LNCAP (cell line): ENCODE results near the gene PPA2.

Source experiments
- CTCF ChIP-seq: fragments of 450-650 bp; IDR thresholded peaks from 2 replicates; pipeline ENCODE4 v1.5.1; 2017; ENCODE audit warnings: mild to moderate bottlenecking

PPA2 gene

GRCh38 chr4:105455182-105455581 lies 18.7 kb downstream of the PPA2 start:
- TF ChIP-seq CTCF: no peak

DNA sequence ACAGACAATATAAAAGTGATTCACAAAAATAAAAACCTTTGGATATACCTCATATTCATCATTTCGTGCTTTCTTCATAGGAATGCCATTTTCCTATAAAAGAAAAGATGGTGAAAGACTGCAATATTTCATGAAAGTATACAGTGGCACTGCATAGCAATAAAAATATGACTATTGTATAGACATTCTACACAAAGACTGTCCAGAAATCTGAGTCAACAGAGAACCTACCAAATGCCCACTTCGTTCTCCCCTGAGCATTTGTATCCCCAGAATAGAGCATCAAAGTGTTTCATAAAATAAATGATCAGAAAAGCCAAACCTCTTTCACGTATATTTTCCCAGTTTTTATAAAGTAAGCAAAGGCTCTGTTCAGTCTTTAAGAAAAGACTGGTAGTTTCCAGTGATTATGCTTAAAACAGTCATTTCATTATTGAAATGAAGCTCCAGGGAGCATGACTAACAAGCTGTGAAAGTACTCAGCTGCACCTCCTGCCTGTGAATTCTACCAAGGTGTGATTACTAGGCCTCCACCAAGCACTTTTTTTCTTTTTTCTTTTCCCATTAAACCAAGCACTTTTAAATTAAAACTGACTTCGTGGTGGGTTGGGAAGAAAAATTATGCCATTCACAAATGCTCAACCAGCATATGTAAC lies 20.2 kb downstream of the PPA2 start:
- no peak for TF ChIP-seq CTCF

- TF ChIP-seq CTCF: no peak
These were observed 22.5 kb downstream of the PPA2 start for GRCh38 chr4:105451346-105451745.

DNA sequence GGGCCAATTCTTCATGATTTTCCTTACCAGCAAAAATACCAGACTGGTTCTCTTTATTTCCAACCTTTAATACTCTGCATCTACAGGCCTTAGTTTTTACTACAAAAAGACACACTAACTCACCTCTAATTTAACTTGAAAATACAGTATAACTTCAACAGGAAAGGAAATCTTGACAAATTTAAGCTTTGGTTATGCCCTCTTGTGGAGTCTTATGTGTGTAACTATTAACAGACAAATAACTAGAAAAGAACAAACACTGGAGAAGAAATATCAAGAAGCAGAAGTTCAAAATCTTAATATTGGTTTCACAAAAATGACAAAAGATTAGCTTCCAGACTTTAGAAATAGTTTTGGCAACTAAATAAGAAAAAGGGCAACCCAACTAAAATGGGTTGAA lies 33.0 kb downstream of the PPA2 start:
- no peak for TF ChIP-seq CTCF

DNA sequence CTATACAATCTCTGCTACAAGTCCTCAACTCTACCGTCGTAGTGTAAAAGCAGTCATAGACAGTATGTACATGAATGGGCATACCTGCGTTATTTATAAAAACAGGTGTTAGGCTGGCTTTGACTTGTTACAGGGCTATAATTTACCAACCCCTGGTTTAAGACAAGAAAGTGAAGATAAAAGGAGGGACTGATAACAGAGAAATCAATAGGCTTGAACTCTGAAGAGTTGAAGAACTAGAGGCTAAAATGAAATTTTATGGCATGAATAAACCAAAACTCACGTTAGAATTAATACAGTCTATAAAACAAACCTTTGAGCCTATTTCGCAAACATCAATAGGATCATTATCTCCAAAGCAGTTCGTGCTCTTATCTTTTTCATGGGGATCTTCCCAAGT lies 36.2 kb downstream of the PPA2 start:
- TF ChIP-seq CTCF: no peak

DNA sequence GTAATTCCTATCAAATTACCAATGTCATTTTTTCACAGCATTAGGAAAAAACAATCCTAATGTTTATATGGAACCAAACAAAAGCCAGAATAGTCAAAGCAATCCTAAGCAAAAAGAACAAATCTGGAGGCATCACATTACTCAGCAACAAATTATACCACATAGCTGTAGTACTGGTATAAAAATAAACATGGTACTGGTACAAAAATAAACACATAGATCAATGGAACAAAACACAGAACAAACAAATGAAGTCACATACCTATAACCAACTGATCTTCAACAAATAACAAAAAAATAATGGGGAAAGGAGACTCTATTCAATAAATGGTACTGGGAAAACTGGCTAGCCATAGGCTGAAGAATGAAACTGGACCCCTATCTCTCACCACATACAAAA lies 37.4 kb downstream of the PPA2 start:
- no peak for TF ChIP-seq CTCF

DNA sequence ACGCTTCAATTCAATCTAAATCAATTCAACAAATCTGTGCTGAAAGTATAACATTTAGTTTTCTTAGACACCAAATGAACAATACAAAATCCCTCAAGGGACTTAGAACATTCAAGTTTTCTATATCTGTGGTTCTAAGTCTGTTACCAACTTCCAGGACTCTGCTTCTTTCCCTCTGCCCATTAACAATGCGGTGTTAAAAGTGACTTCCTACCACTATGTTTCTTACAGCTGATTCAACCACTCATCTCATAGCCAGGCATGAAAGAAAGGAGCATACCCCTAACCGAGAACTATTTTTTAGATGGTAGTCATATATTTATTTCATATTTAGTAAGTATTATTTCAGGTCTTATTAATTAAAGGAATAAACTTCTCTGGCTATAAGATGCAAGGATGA lies 38.9 kb downstream of the PPA2 start:
- TF ChIP-seq CTCF: no peak

DNA sequence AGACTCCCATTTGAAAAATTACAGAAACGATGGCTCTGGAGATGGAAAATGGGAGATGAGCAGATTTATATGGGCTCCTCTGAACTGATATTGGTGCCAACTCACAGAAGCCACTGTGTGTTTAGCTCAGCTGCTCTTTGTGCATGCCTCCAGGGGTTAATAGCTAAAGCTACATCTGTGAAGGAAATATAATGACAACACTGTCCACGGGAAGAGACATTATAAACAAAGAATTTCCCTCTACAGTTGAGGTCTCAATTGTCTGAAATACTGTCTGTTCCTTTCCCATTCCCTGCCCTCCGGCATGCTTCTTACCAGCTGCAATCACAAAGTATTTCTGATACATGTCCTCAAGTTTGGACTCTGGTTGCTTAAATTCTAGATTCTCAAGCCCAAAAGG lies 40.4 kb downstream of the PPA2 start:
- TF ChIP-seq CTCF: no peak
